ENCODE data around the gene PYY. TPM values are rescaled to one million over a fixed set of nuclear protein-coding genes. Genes with fewer than 3 reads are reported as not detected.

The PYY gene
- total RNA-seq, 1 experiment from 2014 or later: not detected

DNA sequence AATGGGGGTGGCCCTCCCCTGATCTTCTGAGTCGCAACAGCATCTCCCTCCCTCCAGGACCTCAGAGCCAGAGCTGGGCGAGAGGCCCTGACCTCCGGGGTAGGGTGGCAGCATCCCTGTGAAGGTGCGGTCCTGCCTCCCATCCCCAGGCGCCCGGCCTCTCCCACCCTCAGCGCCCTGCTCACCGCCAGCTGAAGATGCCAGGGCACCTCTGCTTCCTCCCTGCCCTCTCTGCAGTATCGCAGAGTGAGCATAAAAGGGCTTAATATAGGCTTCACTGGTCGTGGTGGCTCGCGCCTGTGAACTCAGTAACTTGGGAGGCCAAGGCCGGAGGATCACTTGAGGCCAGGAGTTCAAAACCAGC lies 35.7 kb downstream of the PYY start:
- Histone ChIP-seq H3K4me3 (ENCODE audit: low read depth, low read length) (no peak overlapping the region), H3K9me3 (no peaks in the 10 kb centered on the region), H3K27me3 (replicated peaks; ENCODE audit: control insufficient read depth, insufficient read depth, low read length) (no peaks in the 10 kb centered on the region), H3K4me1 (peaks cover 20% of the 10 kb centered on the region), H3K36me3 (ENCODE audit: control insufficient read depth, insufficient read depth, low read length) (no peaks in the 10 kb centered on the region)
- BruUV-seq (replicated peaks): no TSS peak
- H3K27ac Mint-ChIP-seq (ENCODE audit: unreplicated experiment): no peak overlapping the region
- TF ChIP-seq, protein P1, sequence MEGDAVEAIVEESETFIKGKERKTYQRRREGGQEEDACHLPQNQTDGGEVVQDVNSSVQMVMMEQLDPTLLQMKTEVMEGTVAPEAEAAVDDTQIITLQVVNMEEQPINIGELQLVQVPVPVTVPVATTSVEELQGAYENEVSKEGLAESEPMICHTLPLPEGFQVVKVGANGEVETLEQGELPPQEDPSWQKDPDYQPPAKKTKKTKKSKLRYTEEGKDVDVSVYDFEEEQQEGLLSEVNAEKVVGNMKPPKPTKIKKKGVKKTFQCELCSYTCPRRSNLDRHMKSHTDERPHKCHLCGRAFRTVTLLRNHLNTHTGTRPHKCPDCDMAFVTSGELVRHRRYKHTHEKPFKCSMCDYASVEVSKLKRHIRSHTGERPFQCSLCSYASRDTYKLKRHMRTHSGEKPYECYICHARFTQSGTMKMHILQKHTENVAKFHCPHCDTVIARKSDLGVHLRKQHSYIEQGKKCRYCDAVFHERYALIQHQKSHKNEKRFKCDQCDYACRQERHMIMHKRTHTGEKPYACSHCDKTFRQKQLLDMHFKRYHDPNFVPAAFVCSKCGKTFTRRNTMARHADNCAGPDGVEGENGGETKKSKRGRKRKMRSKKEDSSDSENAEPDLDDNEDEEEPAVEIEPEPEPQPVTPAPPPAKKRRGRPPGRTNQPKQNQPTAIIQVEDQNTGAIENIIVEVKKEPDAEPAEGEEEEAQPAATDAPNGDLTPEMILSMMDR (IDR thresholded peaks at IDR 0.05; ENCODE audit: insufficient read depth in 1 of 2, low read depth in 1 of 2, low read length in 1 of 2, severe bottlenecking in 1 of 2, unreplicated experiment in 1 of 2): no peak
- H3K4me1 Mint-ChIP-seq (ENCODE audit: low read depth, unreplicated experiment): peaks cover 7% of the 10 kb centered on the region
- H3K9me3 Mint-ChIP-seq (ENCODE audit: unreplicated experiment): no peaks in the 10 kb centered on the region
- no peaks in the 10 kb centered on the region for H3K27me3 Mint-ChIP-seq (ENCODE audit: insufficient read depth, unreplicated experiment)
- POLR2A ChIA-PET: no interaction called here
- CTCF ChIA-PET: no interaction called here
- intact Hi-C loops (cut with micrococcal nuclease; ENCODE audit: unreplicated experiment): no loop called here
- no peaks in the 10 kb centered on the region for H3K36me3 Mint-ChIP-seq (ENCODE audit: insufficient read depth, unreplicated experiment)
- no peak overlapping the region for H3K4me3 Mint-ChIP-seq (ENCODE audit: unreplicated experiment)
- no peak for DNase-seq

GRCh38 chr17:43917348-43918025 lies 36.3 kb downstream of the PYY start:
- Mint-ChIP-seq H3K36me3 (ENCODE audit: insufficient read depth, unreplicated experiment) (no peaks in the 10 kb centered on the region), H3K27me3 (ENCODE audit: insufficient read depth, unreplicated experiment) (no peaks in the 10 kb centered on the region), H3K27ac (ENCODE audit: unreplicated experiment) (no peak overlapping the region), H3K4me1 (ENCODE audit: low read depth, unreplicated experiment) (peaks cover 7% of the 10 kb centered on the region), H3K9me3 (ENCODE audit: unreplicated experiment) (no peaks in the 10 kb centered on the region), H3K4me3 (ENCODE audit: unreplicated experiment) (no peak overlapping the region)
- TF ChIP-seq, protein P1 (IDR thresholded peaks at IDR 0.05; ENCODE audit: insufficient read depth in 1 of 2, low read depth in 1 of 2, low read length in 1 of 2, severe bottlenecking in 1 of 2, unreplicated experiment in 1 of 2): no peak
- ChIA-PET POLR2A (no interaction called here), CTCF (no interaction called here)
- Histone ChIP-seq H3K4me3 (ENCODE audit: low read depth, low read length) (no peak overlapping the region), H3K27me3 (replicated peaks; ENCODE audit: control insufficient read depth, insufficient read depth, low read length) (no peaks in the 10 kb centered on the region), H3K4me1 (peaks cover 20% of the 10 kb centered on the region), H3K9me3 (no peaks in the 10 kb centered on the region), H3K36me3 (ENCODE audit: control insufficient read depth, insufficient read depth, low read length) (no peaks in the 10 kb centered on the region)
- BruUV-seq (replicated peaks): no TSS peak
- intact Hi-C loops (cut with micrococcal nuclease; ENCODE audit: unreplicated experiment): no loop called here
- DNase-seq: no peak

- BruUV-seq (replicated peaks): no TSS peak
- no peak overlapping the region for H3K4me3 ChIP-seq (ENCODE audit: low read depth, low read length)
- Mint-ChIP-seq H3K4me3 (ENCODE audit: unreplicated experiment) (no peak overlapping the region), H3K36me3 (ENCODE audit: insufficient read depth, unreplicated experiment) (no peaks in the 10 kb centered on the region), H3K27me3 (ENCODE audit: insufficient read depth, unreplicated experiment) (no peaks in the 10 kb centered on the region), H3K4me1 (ENCODE audit: low read depth, unreplicated experiment) (peaks cover 7% of the 10 kb centered on the region), H3K27ac (ENCODE audit: unreplicated experiment) (no peak overlapping the region), H3K9me3 (ENCODE audit: unreplicated experiment) (no peaks in the 10 kb centered on the region)
- no peak for DNase-seq
- POLR2A ChIA-PET: no interaction called here
- H3K27me3 ChIP-seq (replicated peaks; ENCODE audit: control insufficient read depth, insufficient read depth, low read length): no peaks in the 10 kb centered on the region
- TF ChIP-seq, protein P1 (IDR thresholded peaks at IDR 0.05; ENCODE audit: insufficient read depth in 1 of 2, low read depth in 1 of 2, low read length in 1 of 2, severe bottlenecking in 1 of 2, unreplicated experiment in 1 of 2): no peak
- no peaks in the 10 kb centered on the region for H3K36me3 ChIP-seq (ENCODE audit: control insufficient read depth, insufficient read depth, low read length)
- intact Hi-C loops (cut with micrococcal nuclease; ENCODE audit: unreplicated experiment): no loop called here
- H3K4me1 ChIP-seq: peaks cover 20% of the 10 kb centered on the region
- CTCF ChIA-PET: no interaction called here
- H3K9me3 ChIP-seq: no peaks in the 10 kb centered on the region
These were observed 36.8 kb downstream of the PYY start for GRCh38 chr17:43917016-43917347.
